ENCODE measurements around the gene ANKRD9. TPM values are rescaled to one million over a fixed set of nuclear protein-coding genes. Genes with fewer than 3 reads are reported as not detected.

The ANKRD9 gene
- polyA plus RNA-seq, 1 donor from 2014 or later = 1.5 TPM

DNA sequence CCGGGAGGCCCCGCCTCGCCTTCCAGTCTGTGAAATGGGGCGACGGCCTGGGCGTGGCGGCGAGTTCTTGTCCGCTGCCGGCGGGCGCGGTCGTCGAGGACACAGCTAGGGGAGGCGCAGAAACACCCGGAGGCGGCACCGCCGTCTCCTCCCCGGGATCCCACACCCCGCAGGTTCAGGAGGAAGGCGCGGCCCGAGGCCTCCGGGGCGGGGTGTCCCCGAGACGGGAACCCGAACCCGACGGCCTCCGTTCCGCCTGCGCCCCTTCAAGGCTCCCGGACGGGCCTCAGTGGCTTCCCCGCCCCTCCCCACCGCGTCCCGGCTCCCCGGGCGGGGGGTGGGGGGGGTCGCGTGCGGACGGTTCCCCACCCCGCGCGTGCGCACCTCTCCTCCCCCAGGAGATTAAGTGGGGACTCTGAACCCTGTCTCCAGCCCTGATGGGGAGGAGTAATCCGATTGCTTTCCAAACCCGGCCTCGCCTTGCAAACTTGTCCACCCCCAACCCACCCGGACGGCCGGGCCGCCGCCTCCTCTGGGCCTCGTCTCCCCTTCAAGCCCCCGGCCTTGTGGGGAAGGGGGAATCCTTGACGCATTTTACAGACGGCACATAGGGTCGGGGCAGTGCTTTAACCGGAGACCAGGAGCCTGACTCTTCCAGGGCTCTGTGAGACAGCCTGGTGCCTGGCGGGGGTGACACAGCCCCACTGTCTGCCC is 35.3 kb upstream of the ANKRD9 start:
- Histone ChIP-seq H3F3A (ENCODE audit: insufficient read depth, low read length, poor library complexity, severe bottlenecking) (no peaks in the 10 kb centered on the region), H3K9ac (ENCODE audit: low read length) (no peak overlapping the region), H3K79me2 (replicated peaks; ENCODE audit: insufficient read depth, low read length) (no peaks in the 10 kb centered on the region), H3K36me3 (ENCODE audit: insufficient read depth, low read length) (no peaks in the 10 kb centered on the region), H4K20me1 (ENCODE audit: insufficient read depth) (no peaks in the 10 kb centered on the region), H3K4me2 (ENCODE audit: low read length) (no peak overlapping the region), H3K27me3 (ENCODE audit: insufficient read depth, low read depth, low read length) (peaks cover 18% of the 10 kb centered on the region), H2AFZ (ENCODE audit: low read depth, low read length) (no peak overlapping the region), H3K9me2 (ENCODE audit: insufficient read depth, low read length) (no peaks in the 10 kb centered on the region), H3K9me3 (ENCODE audit: low read length) (no peaks in the 10 kb centered on the region), H3K27ac (ENCODE audit: low read length) (no peak overlapping the region), H3K4me3 (ENCODE audit: low read length) (no peak overlapping the region)
- no peak for TF ChIP-seq RAD21 (conservative IDR thresholded peaks at IDR 0.05)
- TF ChIP-seq, protein P1, sequence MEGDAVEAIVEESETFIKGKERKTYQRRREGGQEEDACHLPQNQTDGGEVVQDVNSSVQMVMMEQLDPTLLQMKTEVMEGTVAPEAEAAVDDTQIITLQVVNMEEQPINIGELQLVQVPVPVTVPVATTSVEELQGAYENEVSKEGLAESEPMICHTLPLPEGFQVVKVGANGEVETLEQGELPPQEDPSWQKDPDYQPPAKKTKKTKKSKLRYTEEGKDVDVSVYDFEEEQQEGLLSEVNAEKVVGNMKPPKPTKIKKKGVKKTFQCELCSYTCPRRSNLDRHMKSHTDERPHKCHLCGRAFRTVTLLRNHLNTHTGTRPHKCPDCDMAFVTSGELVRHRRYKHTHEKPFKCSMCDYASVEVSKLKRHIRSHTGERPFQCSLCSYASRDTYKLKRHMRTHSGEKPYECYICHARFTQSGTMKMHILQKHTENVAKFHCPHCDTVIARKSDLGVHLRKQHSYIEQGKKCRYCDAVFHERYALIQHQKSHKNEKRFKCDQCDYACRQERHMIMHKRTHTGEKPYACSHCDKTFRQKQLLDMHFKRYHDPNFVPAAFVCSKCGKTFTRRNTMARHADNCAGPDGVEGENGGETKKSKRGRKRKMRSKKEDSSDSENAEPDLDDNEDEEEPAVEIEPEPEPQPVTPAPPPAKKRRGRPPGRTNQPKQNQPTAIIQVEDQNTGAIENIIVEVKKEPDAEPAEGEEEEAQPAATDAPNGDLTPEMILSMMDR (IDR thresholded peaks at IDR 0.05; ENCODE audit: poor library complexity, severe bottlenecking) = no peak
- TF ChIP-seq, protein P2, sequence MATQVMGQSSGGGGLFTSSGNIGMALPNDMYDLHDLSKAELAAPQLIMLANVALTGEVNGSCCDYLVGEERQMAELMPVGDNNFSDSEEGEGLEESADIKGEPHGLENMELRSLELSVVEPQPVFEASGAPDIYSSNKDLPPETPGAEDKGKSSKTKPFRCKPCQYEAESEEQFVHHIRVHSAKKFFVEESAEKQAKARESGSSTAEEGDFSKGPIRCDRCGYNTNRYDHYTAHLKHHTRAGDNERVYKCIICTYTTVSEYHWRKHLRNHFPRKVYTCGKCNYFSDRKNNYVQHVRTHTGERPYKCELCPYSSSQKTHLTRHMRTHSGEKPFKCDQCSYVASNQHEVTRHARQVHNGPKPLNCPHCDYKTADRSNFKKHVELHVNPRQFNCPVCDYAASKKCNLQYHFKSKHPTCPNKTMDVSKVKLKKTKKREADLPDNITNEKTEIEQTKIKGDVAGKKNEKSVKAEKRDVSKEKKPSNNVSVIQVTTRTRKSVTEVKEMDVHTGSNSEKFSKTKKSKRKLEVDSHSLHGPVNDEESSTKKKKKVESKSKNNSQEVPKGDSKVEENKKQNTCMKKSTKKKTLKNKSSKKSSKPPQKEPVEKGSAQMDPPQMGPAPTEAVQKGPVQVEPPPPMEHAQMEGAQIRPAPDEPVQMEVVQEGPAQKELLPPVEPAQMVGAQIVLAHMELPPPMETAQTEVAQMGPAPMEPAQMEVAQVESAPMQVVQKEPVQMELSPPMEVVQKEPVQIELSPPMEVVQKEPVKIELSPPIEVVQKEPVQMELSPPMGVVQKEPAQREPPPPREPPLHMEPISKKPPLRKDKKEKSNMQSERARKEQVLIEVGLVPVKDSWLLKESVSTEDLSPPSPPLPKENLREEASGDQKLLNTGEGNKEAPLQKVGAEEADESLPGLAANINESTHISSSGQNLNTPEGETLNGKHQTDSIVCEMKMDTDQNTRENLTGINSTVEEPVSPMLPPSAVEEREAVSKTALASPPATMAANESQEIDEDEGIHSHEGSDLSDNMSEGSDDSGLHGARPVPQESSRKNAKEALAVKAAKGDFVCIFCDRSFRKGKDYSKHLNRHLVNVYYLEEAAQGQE (IDR thresholded peaks at IDR 0.05; ENCODE audit: borderline replicate concordance) = no peak
- TF ChIP-seq EP300 (conservative IDR thresholded peaks at IDR 0.05; ENCODE audit: poor library complexity, severe bottlenecking) = no peak
- TF ChIP-seq POLR2AphosphoS5 (IDR thresholded peaks at IDR 0.05) = no peak
- TF ChIP-seq SMC3 (conservative IDR thresholded peaks at IDR 0.05; ENCODE audit: poor library complexity) = no peak
- TF ChIP-seq EZH2 (IDR thresholded peaks at IDR 0.05; ENCODE audit: borderline replicate concordance, insufficient read depth, low read length, poor library complexity, severe bottlenecking) = no peak
- no peak for TF ChIP-seq TAF1 (IDR thresholded peaks at IDR 0.05; ENCODE audit: low read depth)
- no peak for TF ChIP-seq MXI1 (conservative IDR thresholded peaks at IDR 0.05; ENCODE audit: poor library complexity, severe bottlenecking)

DNA sequence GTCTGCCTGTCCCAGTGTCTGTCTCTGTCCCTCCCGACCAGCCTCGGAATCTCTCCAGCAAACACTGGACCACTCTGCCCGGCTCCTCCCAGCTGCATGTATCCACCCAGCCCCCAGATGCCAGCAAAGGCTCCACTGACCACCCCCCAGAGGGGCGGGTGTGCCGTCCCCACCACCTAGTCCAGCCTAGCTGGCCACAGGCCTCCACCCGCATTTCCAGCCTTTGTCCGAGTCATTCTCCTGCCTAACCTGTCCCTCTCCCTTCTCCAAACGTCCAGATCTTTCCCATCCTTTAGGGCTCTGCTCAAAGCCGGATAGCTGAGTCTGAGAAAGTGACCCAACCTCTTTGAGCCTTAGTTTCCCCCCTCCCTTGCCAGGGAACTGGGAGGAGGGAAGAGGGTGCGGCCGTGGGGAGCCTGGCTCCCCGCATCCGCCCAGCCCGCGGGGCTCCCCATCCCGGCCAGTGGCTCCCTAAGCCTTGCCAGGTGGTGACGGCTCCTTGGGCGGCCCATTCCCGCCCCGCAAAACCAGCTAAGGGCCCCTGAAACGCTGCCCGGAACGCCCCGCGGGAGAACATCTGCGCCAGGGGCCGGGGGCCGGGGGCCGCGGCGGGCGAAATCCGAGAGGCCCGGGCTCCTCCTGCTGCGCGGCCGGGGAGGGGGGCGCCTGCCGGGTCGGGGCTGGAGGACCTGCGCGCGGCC is 34.6 kb upstream of the ANKRD9 start:
- Histone ChIP-seq H3K9me2 (ENCODE audit: insufficient read depth, low read length) (no peaks in the 10 kb centered on the region), H4K20me1 (ENCODE audit: insufficient read depth) (no peaks in the 10 kb centered on the region), H3K27ac (ENCODE audit: low read length) (no peak overlapping the region), H3K9me3 (ENCODE audit: low read length) (no peaks in the 10 kb centered on the region), H3K9ac (ENCODE audit: low read length) (no peak overlapping the region), H3K4me3 (ENCODE audit: low read length) (no peak overlapping the region), H3K79me2 (replicated peaks; ENCODE audit: insufficient read depth, low read length) (no peaks in the 10 kb centered on the region), H3F3A (ENCODE audit: insufficient read depth, low read length, poor library complexity, severe bottlenecking) (no peaks in the 10 kb centered on the region), H2AFZ (ENCODE audit: low read depth, low read length) (no peak overlapping the region), H3K27me3 (ENCODE audit: insufficient read depth, low read depth, low read length) (peaks cover 18% of the 10 kb centered on the region), H3K36me3 (ENCODE audit: insufficient read depth, low read length) (no peaks in the 10 kb centered on the region), H3K4me2 (ENCODE audit: low read length) (no peak overlapping the region)
- TF ChIP-seq, protein P1 (IDR thresholded peaks at IDR 0.05; ENCODE audit: poor library complexity, severe bottlenecking) = no peak
- TF ChIP-seq MXI1 (conservative IDR thresholded peaks at IDR 0.05; ENCODE audit: poor library complexity, severe bottlenecking) (no peak), TAF1 (IDR thresholded peaks at IDR 0.05; ENCODE audit: low read depth) (no peak), SMC3 (conservative IDR thresholded peaks at IDR 0.05; ENCODE audit: poor library complexity) (no peak), EP300 (conservative IDR thresholded peaks at IDR 0.05; ENCODE audit: poor library complexity, severe bottlenecking) (no peak), POLR2AphosphoS5 (IDR thresholded peaks at IDR 0.05) (no peak), EZH2 (IDR thresholded peaks at IDR 0.05; ENCODE audit: borderline replicate concordance, insufficient read depth, low read length, poor library complexity, severe bottlenecking) (no peak), RAD21 (conservative IDR thresholded peaks at IDR 0.05) (no peak)
- TF ChIP-seq, protein P2 (IDR thresholded peaks at IDR 0.05; ENCODE audit: borderline replicate concordance) = no peak

All from neural cell (in vitro differentiated cells).